Coronary artery (tissue), 2 donors: ENCODE results near the gene PDS5A.
"Not testable (repeated sequence)": the region's sequence is repeated elsewhere in the genome, so short reads cannot be mapped to it uniquely, and the experiment has no call there.

Source experiments
- DNase-seq: peaks from one replicate; pipeline ENCODE4 v3.0.0-alpha.2; 2017; ENCODE audit warnings: low spot score
- H3K27ac ChIP-seq, 2 donors: fragments of 200-600 bp; sonication (generic); one replicate each; pipeline ENCODE4 v1.5.1; 2016 to 2019
- H3K4me3 ChIP-seq: fragments of 200-600 bp; sonication (generic); 2 replicates; pipeline ENCODE4 v1.5.1; 2016; ENCODE audit warnings: mild to moderate bottlenecking, moderate library complexity
- CTCF ChIP-seq: fragments of 200-600 bp; sonication (generic); IDR thresholded peaks from one replicate; pipeline ENCODE4 v1.5.1; 2019; ENCODE audit warnings: antibody characterized with exemption

The PDS5A gene

DNA sequence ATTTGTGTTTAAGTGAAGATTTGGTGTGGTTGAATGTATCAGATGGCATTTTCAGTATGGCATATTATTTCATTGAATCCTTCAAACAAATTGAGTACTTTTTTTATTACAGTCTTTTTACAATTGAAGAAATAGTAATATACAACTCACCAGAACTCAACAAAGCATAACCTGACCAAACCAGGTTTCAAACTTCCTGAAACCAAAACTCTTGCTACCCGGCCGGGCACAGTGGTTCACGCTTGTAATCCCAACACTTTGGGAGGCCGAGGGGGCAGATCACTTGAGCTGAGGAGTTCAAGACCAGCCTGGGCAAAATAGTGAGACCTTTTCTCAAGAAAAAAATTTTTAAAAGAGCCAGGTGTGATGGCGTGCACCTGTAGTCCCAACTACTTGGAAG is 185.6 kb downstream of the PDS5A start:
- Histone ChIP-seq H3K4me3 (no peak overlapping the region), H3K27ac (no peak overlapping the region)
- TF ChIP-seq CTCF: no peak
- no peak for DNase-seq

GRCh38 chr4:39786838-39787237 is 190.9 kb downstream of the PDS5A start:
- no peak for DNase-seq
- no peak for TF ChIP-seq CTCF
- Histone ChIP-seq H3K4me3 (no peak overlapping the region), H3K27ac (no peak overlapping the region)

DNA sequence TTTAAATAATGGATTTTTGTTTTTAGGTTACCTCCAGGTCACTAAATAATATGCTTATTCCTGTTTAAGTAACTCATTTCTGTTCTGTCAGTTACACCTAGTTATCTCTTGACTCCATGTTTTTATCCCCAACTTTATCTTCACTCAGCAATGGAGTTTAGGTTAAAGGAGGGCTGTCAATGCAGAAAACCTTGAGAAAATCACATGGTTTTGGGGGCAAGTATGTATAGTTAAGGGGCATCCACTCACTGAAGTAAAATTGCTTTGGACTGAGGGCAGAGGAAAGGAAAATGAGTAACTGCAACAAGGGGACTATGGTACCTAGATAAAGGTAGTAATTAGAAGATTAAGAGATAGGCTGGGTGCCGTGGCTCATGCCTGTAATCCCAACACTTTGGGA is 192.6 kb downstream of the PDS5A start:
- no peak for DNase-seq

GRCh38 chr4:39781988-39782387 is 195.7 kb downstream of the PDS5A start:
- H3K27ac ChIP-seq, DNase-seq, H3K4me3 ChIP-seq: not testable (repeated sequence)

More for the DNA sequence above, 192.6 kb downstream of the PDS5A start:
- TF ChIP-seq CTCF: no peak
- Histone ChIP-seq H3K27ac (no peak overlapping the region), H3K4me3 (no peak overlapping the region)
